Measurements from ENCODE around the gene INO80C. TPM values are rescaled to one million over a fixed set of nuclear protein-coding genes. Genes with fewer than 3 reads are reported as not detected.

Gene INO80C
- total RNA-seq, 1 donor from 2014 or later = 24.6 TPM

DNA sequence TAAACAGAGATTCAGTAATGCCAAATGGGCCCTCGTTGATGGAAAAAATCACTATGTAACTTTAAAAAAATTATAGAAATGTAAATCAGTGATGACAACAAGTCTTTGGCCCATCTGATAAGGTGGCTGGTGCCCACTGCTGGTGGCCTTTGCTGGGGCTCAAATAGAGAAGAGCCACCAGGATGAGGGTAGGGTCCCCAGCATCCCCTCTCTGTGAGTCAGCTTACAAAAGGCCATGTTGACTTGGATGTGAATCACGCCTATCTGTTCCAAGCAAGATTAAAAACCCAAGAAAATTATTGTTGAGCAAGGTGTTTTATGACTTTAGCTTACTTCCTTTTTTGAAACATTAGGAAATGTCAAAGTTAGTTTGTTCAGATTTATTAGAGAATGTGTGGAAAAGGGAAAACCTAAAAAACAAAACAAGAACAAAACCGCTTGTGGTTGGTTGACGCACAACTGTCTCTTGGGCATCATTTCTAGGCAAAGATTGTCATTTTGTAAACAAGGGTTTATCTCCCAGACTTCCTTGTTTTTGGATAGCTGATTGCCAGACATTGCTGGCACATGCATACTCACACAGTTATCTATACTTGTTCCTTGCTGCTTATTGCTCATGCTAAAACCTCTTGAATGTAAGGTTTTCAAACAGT lies 66.9 kb downstream of the INO80C start:
- Mint-ChIP-seq H3K4me3 (ENCODE audit: unreplicated experiment) (no peak overlapping the region), H3K9me3 (ENCODE audit: unreplicated experiment) (no peaks in the 10 kb centered on the region), H3K36me3 (ENCODE audit: low read depth, unreplicated experiment) (no peaks in the 10 kb centered on the region), H3K27me3 (ENCODE audit: low read depth, unreplicated experiment) (no peaks in the 10 kb centered on the region), H3K4me1 (ENCODE audit: low read depth, unreplicated experiment) (no peaks in the 10 kb centered on the region), H3K27ac (ENCODE audit: unreplicated experiment) (no peak overlapping the region)
- no peak overlapping the region for H3K9ac ChIP-seq (ENCODE audit: low read length)
- no peak overlapping the region for H2AFZ ChIP-seq (ENCODE audit: low read depth, low read length)
- H3K4me1 ChIP-seq (ENCODE audit: insufficient read depth, low read length) = peaks cover 4% of the 10 kb centered on the region
- no peak overlapping the region for H3K27ac ChIP-seq (ENCODE audit: low read depth, low read length)
- H3K4me3 ChIP-seq (ENCODE audit: insufficient read depth, low read depth, low read length) = no peak overlapping the region
- H3K79me2 ChIP-seq (ENCODE audit: insufficient read depth, low read length) = no peaks in the 10 kb centered on the region
- no peak overlapping the region for H3K4me2 ChIP-seq (ENCODE audit: low read length)
- H4K20me1 ChIP-seq (ENCODE audit: insufficient read depth, low read length) = no peaks in the 10 kb centered on the region
- no peaks in the 10 kb centered on the region for H3K9me3 ChIP-seq (ENCODE audit: insufficient read depth, low read depth, low read length)
- no peaks in the 10 kb centered on the region for H3K36me3 ChIP-seq (ENCODE audit: insufficient read depth, low read length)
- DNase-seq (ENCODE audit: low read depth) = no peak
- no peak for TF ChIP-seq EZH2 (IDR thresholded peaks at IDR 0.05; ENCODE audit: insufficient read depth, low read length)
- H3K27me3 ChIP-seq (ENCODE audit: insufficient read depth, low read length) = no peaks in the 10 kb centered on the region
- no peak for FAIRE-seq

GRCh38 chr18:35426786-35427185 lies 71.0 kb downstream of the INO80C start:
- Histone ChIP-seq H3K4me2 (ENCODE audit: low read length) (no peak overlapping the region), H4K20me1 (ENCODE audit: insufficient read depth, low read length) (no peaks in the 10 kb centered on the region), H3K27me3 (ENCODE audit: insufficient read depth, low read length) (no peaks in the 10 kb centered on the region), H3K9ac (ENCODE audit: low read length) (no peak overlapping the region), H3K4me3 (ENCODE audit: insufficient read depth, low read depth, low read length) (no peak overlapping the region), H3K36me3 (ENCODE audit: insufficient read depth, low read length) (no peaks in the 10 kb centered on the region), H3K27ac (ENCODE audit: low read depth, low read length) (no peak overlapping the region), H3K4me1 (ENCODE audit: insufficient read depth, low read length) (no peaks in the 10 kb centered on the region), H3K79me2 (ENCODE audit: insufficient read depth, low read length) (no peaks in the 10 kb centered on the region), H2AFZ (ENCODE audit: low read depth, low read length) (no peak overlapping the region), H3K9me3 (ENCODE audit: insufficient read depth, low read depth, low read length) (no peaks in the 10 kb centered on the region)
- no peak overlapping the region for H3K27ac Mint-ChIP-seq (ENCODE audit: unreplicated experiment)
- TF ChIP-seq EZH2 (IDR thresholded peaks at IDR 0.05; ENCODE audit: insufficient read depth, low read length) = no peak
- TF ChIP-seq CTCF (IDR thresholded peaks at IDR 0.05; ENCODE audit: insufficient read depth, low read depth, low read length) = no peak
- DNase-seq (ENCODE audit: low read depth) = no peak
- no peaks in the 10 kb centered on the region for H3K36me3 Mint-ChIP-seq (ENCODE audit: low read depth, unreplicated experiment)
- no peaks in the 10 kb centered on the region for H3K4me1 Mint-ChIP-seq (ENCODE audit: low read depth, unreplicated experiment)
- H3K27me3 Mint-ChIP-seq (ENCODE audit: low read depth, unreplicated experiment) = no peaks in the 10 kb centered on the region
- no peaks in the 10 kb centered on the region for H3K9me3 Mint-ChIP-seq (ENCODE audit: unreplicated experiment)
- FAIRE-seq = no peak
- H3K4me3 Mint-ChIP-seq (ENCODE audit: unreplicated experiment) = no peak overlapping the region

GRCh38 chr18:35424356-35424755 lies 73.4 kb downstream of the INO80C start:
- H3K36me3 Mint-ChIP-seq (ENCODE audit: low read depth, unreplicated experiment) = no peaks in the 10 kb centered on the region
- H2AFZ ChIP-seq (ENCODE audit: low read depth, low read length) = no peak overlapping the region
- no peak overlapping the region for H3K9ac ChIP-seq (ENCODE audit: low read length)
- H3K4me3 Mint-ChIP-seq (ENCODE audit: unreplicated experiment) = no peak overlapping the region
- no peak overlapping the region for H3K27ac ChIP-seq (ENCODE audit: low read depth, low read length)
- no peaks in the 10 kb centered on the region for H3K4me1 ChIP-seq (ENCODE audit: insufficient read depth, low read length)
- DNase-seq (ENCODE audit: low read depth) (no peak), FAIRE-seq (no peak)
- H3K27me3 Mint-ChIP-seq (ENCODE audit: low read depth, unreplicated experiment) = no peaks in the 10 kb centered on the region
- TF ChIP-seq EZH2 (IDR thresholded peaks at IDR 0.05; ENCODE audit: insufficient read depth, low read length) (no peak), CTCF (IDR thresholded peaks at IDR 0.05; ENCODE audit: insufficient read depth, low read depth, low read length) (no peak)
- no peak overlapping the region for H3K4me3 ChIP-seq (ENCODE audit: insufficient read depth, low read depth, low read length)
- no peaks in the 10 kb centered on the region for H3K36me3 ChIP-seq (ENCODE audit: insufficient read depth, low read length)
- H3K27me3 ChIP-seq (ENCODE audit: insufficient read depth, low read length) = no peaks in the 10 kb centered on the region
- no peak overlapping the region for H3K4me2 ChIP-seq (ENCODE audit: low read length)
- H3K27ac Mint-ChIP-seq (ENCODE audit: unreplicated experiment) = no peak overlapping the region
- H3K9me3 Mint-ChIP-seq (ENCODE audit: unreplicated experiment) = peaks cover 1% of the 10 kb centered on the region
- H3K9me3 ChIP-seq (ENCODE audit: insufficient read depth, low read depth, low read length) = no peaks in the 10 kb centered on the region
- H3K4me1 Mint-ChIP-seq (ENCODE audit: low read depth, unreplicated experiment) = no peaks in the 10 kb centered on the region
- no peaks in the 10 kb centered on the region for H4K20me1 ChIP-seq (ENCODE audit: insufficient read depth, low read length)
- no peaks in the 10 kb centered on the region for H3K79me2 ChIP-seq (ENCODE audit: insufficient read depth, low read length)

Measured in astrocyte (in vitro differentiated cells and primary cell).